Cardiac fibroblast (primary cell): ENCODE results near the gene UROS.

Experiments used
- DNase-seq, 2 donors: peaks; one replicate each; pipeline versions ENCODE4 v3.0.0 to v3.0.0-alpha.2; 2010; ENCODE audit warnings: low read depth in 2 of 2
- H3K4me3 ChIP-seq, 2 donors: replicated peaks in 1 of 2; 1 replicate in 1 of 2; 2 replicates in 1 of 2; pipeline ENCODE4 v1.5.1; 2011; ENCODE audit warnings: low read depth in 2 of 2, low read length in 2 of 2, mild to moderate bottlenecking in 2 of 2, moderate library complexity in 1 of 2
- CTCF ChIP-seq: IDR thresholded peaks from one replicate; pipeline ENCODE4 v1.5.1; 2011; ENCODE audit warnings: low read depth, mild to moderate bottlenecking, low read length, inconsistent platforms

Gene UROS

DNA sequence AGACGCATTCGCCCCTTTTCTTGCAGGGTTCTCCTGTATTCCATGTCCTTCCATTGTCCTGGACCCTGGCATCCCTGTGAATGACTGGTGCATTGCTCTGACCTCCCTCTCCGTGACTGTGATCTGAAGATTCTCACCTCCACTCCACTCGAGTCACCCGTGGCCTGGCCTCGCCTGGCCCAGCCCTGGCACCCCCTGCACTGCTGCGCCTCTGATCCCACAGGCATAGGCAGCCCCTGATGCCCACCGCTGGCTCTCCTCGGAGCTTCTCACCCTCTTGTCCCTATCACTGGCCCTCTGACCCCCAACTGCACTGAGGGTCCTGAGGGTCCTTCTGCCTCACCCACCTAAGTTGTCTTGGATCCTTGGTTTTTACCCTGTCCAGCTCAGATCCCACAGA is 45.3 kb downstream of the UROS start:
- no peak for DNase-seq
- no peak overlapping the region for H3K4me3 ChIP-seq
- TF ChIP-seq CTCF, result no peak

GRCh38 chr10:125775491-125776106 is 47.5 kb downstream of the UROS start, which contains the start of gene MMP21:
TSS of gene MMP21 (minus strand) at chr10:125775821. CDS start at chr10:125775821, 0 bp downstream.
- DNase-seq, result no peak
- no peak for TF ChIP-seq CTCF

DNA sequence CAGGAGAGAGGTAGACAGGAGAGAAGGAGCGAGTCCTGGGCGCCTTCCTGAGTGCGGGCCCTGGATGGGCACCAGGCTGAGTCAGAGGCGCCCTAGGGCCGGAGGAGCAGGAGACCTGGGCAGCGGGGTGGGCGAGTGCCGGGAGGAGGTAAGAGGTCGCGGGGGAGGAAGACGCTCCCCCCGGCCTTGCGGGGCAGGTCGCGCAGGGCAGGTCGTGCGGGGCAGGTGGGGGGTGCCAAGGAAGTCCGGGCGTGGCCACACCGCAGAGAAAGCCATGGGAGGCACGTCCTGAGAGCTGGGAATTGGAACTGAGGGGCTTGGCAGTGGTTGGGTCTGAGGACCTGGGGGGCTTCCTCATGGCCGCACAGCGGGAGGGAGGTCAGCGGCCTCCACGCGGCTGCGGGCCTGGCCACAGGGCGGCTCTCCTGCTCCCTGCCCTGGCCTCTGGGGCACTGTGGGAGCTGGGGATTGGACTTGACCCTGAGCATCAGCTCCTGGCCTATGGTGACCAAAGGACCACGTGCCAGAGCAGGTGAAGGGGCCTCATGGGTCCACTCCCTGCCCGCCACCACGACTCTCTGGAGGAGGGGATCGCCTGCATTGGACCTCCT is 48.4 kb downstream of the UROS start:
- DNase-seq, result no peak
- H3K4me3 ChIP-seq, result no peak overlapping the region
- no peak for TF ChIP-seq CTCF

More at GRCh38 chr10:125775491-125776106, 47.5 kb downstream of the UROS start, which contains the start of gene MMP21:
- no peak within 1 kb of the TSS for H3K4me3 ChIP-seq

DNA sequence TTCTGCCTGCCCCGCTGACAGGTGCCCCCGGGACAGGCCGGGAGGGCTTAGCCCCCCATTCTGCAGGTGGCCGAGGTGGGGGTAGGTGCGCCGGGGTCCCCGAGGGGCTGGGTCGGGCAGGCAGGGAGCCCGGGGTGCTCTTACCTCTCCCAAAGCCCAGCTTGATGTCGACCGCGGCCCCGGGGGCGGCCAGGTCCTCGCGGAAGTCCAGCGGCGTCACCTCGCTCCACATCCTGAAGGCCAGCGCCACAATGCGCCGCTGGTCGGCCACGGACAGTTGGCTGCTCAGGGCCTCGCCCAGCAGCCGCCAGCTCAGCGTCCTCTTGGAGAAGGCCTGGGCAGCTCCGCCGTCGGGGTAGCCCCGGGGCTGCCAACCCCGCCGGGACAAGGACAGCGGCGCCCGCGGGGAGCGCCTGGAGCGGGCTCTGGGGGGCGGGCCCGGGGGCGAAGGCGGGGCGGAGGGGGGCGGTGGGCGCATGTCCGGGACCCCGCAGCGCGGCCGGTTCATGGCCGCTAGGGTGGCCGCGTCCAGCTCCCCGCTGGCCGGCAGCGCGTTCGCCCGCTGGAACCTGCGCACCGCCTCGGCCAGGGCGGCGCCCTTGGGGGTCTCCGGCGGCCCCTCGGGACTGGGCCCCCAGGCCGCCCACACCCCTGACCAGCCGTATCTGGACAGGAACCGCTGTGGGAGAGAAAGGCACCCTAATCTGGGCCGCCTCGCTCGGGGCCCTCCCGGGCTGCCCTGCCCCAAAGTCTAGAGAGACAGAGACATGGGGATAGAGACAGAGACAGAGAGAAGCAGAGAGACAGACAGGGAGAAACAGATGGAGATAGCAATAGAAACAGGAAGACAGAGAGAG is 49.1 kb downstream of the UROS start:
- no peak overlapping the region for H3K4me3 ChIP-seq
- DNase-seq, result no peak
- TF ChIP-seq CTCF, result no peak

DNA sequence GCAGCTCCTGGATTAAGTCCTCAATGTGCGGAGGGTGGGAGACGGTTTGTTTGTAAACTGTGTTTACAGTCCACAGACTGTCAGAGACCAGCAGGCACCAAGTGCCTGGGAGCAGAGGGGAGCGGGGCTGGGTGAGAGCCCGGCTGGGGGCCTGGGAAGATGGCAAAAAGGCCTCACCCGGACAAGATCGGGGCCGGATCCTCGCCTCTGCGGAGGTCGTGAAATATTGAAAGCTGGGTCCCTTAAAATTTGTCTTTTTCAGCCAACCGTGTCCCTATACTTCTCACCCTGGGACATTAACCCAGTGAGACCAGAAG is 50.2 kb downstream of the UROS start:
- no peak overlapping the region for H3K4me3 ChIP-seq
- no peak for DNase-seq
- TF ChIP-seq CTCF, result no peak

- DNase-seq, result no peak
- TF ChIP-seq CTCF, result no peak
- H3K4me3 ChIP-seq, result no peak overlapping the region
Observed at GRCh38 chr10:125772112-125772863, 50.8 kb downstream of the UROS start.
